GM15510 (cell line): ENCODE measurements around the gene DYTN.

Source experiments
- POLR2A ChIP-seq: IDR thresholded peaks from 3 replicates; pipeline ENCODE4 v1.6.1; 2011; ENCODE audit warnings: borderline replicate concordance; ENCODE audit not compliant: insufficient read length; ENCODE audit errors: extremely low read depth

DYTN gene

DNA sequence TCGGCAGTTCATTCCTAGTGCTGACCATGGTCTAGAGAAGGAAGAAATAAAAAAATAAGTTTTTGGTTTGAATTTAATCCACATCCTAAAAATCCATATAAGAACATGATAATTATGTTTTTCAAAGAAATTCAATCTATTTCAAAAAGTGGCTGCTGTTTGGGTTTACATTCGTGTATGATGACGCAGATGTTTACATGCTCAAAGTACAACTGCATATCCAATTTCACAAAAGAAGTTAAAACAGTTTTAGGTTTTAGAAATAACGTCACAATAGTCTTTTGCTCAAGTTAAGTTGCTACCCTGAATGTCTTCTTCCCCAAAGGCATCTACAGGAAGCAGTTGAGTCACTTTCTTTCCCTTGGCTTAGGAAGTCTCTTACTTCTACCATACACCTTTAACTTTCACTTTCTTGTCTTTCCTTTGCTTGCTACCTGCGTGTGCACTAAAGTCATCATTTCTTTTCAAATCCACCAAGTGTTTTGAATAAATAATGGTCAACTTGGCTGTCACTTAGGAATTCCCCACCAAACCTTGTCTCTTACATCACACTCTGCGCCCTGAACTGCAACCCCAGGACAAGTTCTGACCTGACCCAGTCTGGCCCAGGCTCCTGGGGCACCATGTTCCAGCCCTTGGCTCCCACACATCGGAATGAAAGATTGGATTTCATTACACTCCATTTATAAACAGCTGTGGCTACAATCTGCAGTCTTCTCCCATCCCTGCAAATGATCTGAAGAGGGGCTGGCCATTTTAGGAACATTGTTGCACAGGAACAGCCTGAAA is 47.5 kb downstream of the DYTN start:
- no peak for TF ChIP-seq POLR2A

- TF ChIP-seq POLR2A = no peak
Measured at GRCh38 chr2:206665251-206665650, 52.9 kb downstream of the DYTN start.

DNA sequence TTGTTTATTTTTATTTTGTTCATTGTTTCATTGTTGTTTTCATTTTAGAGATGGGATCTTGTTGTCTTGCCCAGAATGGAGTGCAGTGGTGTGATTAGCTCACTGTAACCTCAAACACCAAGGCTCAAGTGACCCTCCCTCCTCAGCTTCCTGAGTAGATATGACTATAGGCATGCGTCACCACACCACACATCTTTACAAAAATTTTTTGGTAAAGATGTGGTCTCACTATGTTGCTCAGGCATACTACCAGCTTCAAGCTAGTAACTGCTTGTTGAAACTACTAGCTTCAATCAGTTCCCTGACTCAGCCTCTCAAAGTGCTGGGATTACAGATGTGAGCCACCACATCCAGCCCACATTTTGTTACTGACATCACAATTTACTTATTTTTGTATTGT is 61.1 kb downstream of the DYTN start:
- no peak for TF ChIP-seq POLR2A

- TF ChIP-seq POLR2A = no peak
Measured at GRCh38 chr2:206647985-206648384, 70.2 kb downstream of the DYTN start.

- TF ChIP-seq POLR2A = no peak
Measured at GRCh38 chr2:206642075-206643025, 75.8 kb downstream of the DYTN start, which contains the start of gene FAM237A. Gene FAM237A (plus strand): TSS chr2:206642487. CDS start chr2:206644237, 1,750 bp downstream.

- no peak for TF ChIP-seq POLR2A
Measured at GRCh38 chr2:206641226-206641625, 77.0 kb downstream of the DYTN start.

DNA sequence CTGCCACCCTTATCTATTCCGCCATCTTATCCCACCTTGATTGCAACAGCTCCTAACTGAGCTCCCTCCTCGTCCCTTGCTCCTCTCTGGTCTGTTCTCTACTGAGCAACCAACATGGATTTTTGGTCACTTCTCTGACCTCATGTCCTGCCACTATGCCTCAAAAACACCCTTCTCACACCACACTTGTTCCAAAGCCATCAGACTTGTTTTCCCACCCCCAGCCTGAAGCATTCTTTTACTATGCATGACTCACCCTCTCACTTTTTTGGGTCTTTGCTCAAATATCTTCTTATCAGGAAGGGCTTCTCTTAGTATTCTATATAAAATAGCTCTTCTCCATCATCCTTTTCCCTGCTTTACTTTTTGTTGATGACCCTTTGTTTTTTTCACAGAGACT is 78.6 kb downstream of the DYTN start:
- no peak for TF ChIP-seq POLR2A

GRCh38 chr2:206635015-206635414 is 83.2 kb downstream of the DYTN start:
- no peak for TF ChIP-seq POLR2A

DNA sequence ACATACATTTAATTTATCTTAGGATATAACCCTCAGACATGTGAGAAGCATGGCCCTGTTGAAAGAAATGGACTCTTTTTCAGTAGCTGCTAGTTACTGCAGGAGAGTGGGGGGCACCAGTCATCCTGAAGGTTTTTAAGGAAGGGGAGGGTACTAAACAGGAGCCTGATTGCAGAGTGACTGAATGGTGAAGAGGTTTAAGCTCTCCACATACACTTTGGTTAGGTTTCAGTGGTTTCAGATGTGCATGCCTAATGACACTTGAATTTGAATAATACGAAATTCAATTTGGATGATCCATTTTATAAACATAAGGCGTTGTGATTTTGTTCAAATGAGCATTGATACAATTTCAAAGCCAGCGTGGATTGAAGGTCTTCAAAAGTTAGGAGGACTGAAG is 86.9 kb downstream of the DYTN start:
- no peak for TF ChIP-seq POLR2A

DNA sequence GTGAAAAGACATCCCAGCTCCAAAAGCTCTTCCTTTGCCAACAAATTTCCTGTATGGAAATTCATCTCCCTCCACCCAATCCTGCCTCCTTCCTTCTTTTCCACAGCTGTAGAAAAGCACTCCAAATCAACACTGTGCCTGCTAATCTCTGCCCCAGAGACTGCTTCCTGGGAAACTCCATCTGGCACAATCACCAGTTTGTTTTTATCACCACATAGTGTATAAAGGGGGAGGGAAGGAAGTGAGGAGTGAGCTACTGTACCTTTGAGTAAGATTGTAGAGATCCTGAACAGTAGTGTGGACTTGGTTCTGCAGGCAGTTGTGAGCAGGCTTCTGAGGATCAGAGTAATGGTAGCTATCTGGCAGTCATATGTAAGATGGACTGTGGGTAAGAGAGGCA is 90.6 kb downstream of the DYTN start:
- no peak for TF ChIP-seq POLR2A

DNA sequence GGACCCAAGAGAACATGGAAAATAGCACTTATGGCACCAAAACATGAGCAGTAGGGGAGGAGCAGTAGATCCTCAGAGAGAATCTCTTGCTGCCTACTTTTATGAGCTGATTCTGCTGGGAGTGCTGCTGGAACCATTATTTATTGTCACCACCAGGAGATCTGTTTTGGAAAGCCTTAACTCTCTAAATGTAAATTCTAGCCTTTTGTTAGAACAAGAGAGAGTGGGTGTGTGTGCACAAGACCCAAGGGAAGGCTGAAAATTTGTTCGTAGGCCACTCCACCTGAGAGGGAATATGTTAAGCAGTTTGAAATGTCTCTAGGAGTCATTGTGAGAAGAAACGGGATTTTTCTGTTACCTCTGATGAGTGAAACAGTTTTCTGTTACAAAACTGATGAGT is 92.1 kb downstream of the DYTN start:
- no peak for TF ChIP-seq POLR2A

GRCh38 chr2:206619011-206619410 is 99.2 kb downstream of the DYTN start:
- TF ChIP-seq POLR2A = no peak

DNA sequence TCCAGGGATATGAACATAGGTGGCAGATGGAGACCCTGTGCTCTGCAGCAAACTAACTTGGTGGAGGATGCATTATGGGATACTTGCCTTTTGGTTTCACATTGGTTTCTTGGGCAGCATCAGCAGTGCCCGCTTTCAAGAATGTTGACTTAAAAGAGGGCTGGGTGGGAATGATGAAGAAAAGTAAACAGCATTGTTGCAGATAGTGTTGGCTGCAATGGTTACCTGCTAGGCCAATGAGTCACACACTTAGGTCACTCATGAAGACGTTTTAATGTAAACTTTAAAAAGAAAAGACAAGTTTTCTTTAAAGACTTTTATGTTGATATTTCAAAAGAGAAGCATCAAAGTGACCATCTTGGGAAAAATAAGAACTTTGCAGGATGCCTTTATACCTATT is 102.0 kb downstream of the DYTN start:
- TF ChIP-seq POLR2A = no peak

- no peak for TF ChIP-seq POLR2A
Measured at GRCh38 chr2:206615417-206616089, 102.6 kb downstream of the DYTN start.

DNA sequence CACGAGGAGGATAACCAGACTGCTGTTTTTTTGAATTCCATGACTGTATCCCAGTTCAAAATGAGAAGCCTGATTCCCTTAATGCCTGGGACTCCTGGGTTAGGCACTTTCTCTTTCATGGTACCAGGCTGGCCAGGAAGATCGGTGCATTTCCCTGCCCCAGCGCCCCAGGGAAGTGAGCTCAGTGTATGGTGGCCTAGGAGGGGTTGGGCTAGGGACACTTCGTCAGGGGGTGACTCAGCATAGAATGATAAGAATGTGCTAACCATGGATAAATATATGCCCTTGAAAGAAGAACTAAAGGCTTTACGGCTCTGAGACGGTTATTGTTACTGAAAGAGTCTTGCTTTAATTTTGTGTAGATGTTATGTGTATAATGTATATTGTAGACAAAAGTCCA is 103.4 kb downstream of the DYTN start:
- TF ChIP-seq POLR2A = no peak
